H1 (cell line): ENCODE data around the gene ZSWIM9. TPM values are rescaled to one million over a fixed set of nuclear protein-coding genes. Genes with fewer than 3 reads are reported as not detected.
A peak's percentile ranks its signal among the peaks of the same experiment; 100 is the strongest.

Experiments used
- CTCF ChIA-PET: fragments of 300-600 bp; sonication (Branson Sonifier 250); formaldehyde crosslinking; loops from one replicate; lab custom pipeline; 2021; ENCODE audit not compliant: partially characterized antibody; lab: Charles Lee
- POLR2A ChIA-PET: fragments of 300-600 bp; sonication (Branson Sonifier 250); formaldehyde crosslinking; loops from one replicate; lab custom pipeline; 2021; ENCODE audit warnings: inconsistent platforms; ENCODE audit not compliant: partially characterized antibody; lab: Charles Lee
- DNase-seq, 2 experiments: peaks; one replicate each; pipeline versions ENCODE4 v3.0.0 to v3.0.0-alpha.2; 2010 to 2022; ENCODE audit warnings: low spot score in 2 of 2, low read depth in 1 of 2, mixed read lengths in 1 of 2
- FAIRE-seq: peaks from 2 replicates; lab custom pipeline; 2011; peaks lifted over from hg19 to GRCh38; lab: Jason Lieb, UNC
- H2AFZ ChIP-seq: 2 replicates; pipeline ENCODE4 v1.8.1; 2012; ENCODE audit warnings: low read length, inconsistent platforms
- H2AK5ac ChIP-seq: 2 replicates; pipeline ENCODE4 v1.6.1; 2013; ENCODE audit warnings: low read depth, low read length
- H2BK120ac ChIP-seq: replicated peaks from 2 replicates; pipeline ENCODE3; 2013; ENCODE audit warnings: low read depth, low read length, inconsistent platforms
- H2BK12ac ChIP-seq: 2 replicates; pipeline ENCODE4 v1.6.1; 2013; ENCODE audit warnings: low read depth, low read length
- H2BK15ac ChIP-seq: 2 replicates; pipeline ENCODE4 v1.6.1; 2013; ENCODE audit warnings: low read length
- H2BK20ac ChIP-seq: 2 replicates; pipeline ENCODE4 v1.6.1; 2013; ENCODE audit warnings: low read length
- H2BK5ac ChIP-seq: 2 replicates; pipeline ENCODE4 v1.6.1; 2013; ENCODE audit warnings: low read depth, low read length
- H3K14ac ChIP-seq: 2 replicates; pipeline ENCODE4 v1.6.1; 2013; ENCODE audit warnings: inconsistent platforms; ENCODE audit not compliant: insufficient read length
- H3K18ac ChIP-seq: 2 replicates; pipeline ENCODE4 v1.6.1; 2013; ENCODE audit warnings: low read length; ENCODE audit errors: extremely low read depth
- H3K23ac ChIP-seq: 2 replicates; pipeline ENCODE4 v1.6.1; 2013; ENCODE audit warnings: inconsistent platforms; ENCODE audit not compliant: insufficient read length
- H3K23me2 ChIP-seq: 2 replicates; pipeline ENCODE4 v1.6.1; 2013; ENCODE audit warnings: low read depth, low read length
- H3K27ac ChIP-seq: 2 replicates; pipeline ENCODE4 v1.6.1; 2011; ENCODE audit warnings: low read depth, low read length, inconsistent platforms
- H3K27me3 ChIP-seq, 4 experiments: replicated peaks in 1 of 4; 1 replicate in 1 of 4; 2 replicates in 3 of 4; pipeline versions ENCODE4 v1.6.1 to v1.8.1; 2011 to 2013; ENCODE audit warnings: low read length in 3 of 4, mild to moderate bottlenecking in 3 of 4, inconsistent platforms in 2 of 4, mixed read lengths in 2 of 4, moderate library complexity in 1 of 4; ENCODE audit not compliant: control insufficient read depth in 3 of 4, insufficient read depth in 3 of 4; ENCODE audit errors: extremely low read depth in 1 of 4
- H3K36me3 ChIP-seq, 4 experiments: 2 replicates each; pipeline versions ENCODE4 v1.6.1 to v1.8.1; 2011 to 2013; ENCODE audit warnings: mild to moderate bottlenecking in 4 of 4, low read length in 3 of 4, moderate library complexity in 2 of 4, control low read depth in 1 of 4, inconsistent platforms in 1 of 4; ENCODE audit not compliant: insufficient read depth in 4 of 4, control insufficient read depth in 2 of 4
- H3K4ac ChIP-seq: replicated peaks from 2 replicates; pipeline ENCODE3; 2013; ENCODE audit warnings: low read length, low read depth, mixed read lengths, inconsistent platforms; ENCODE audit not compliant: insufficient read length
- H3K4me1 ChIP-seq, 4 experiments: replicated peaks in 1 of 4; 1 replicate in 1 of 4; 2 replicates in 3 of 4; pipeline versions ENCODE4 v1.6.1 to v1.8.1; 2011 to 2013; ENCODE audit warnings: low read length in 3 of 4, inconsistent platforms in 2 of 4, mixed read lengths in 1 of 4; ENCODE audit not compliant: insufficient read depth in 4 of 4, control insufficient read depth in 3 of 4
- H3K4me2 ChIP-seq, 2 experiments: 2 replicates each; pipeline versions ENCODE4 v1.6.1 to v1.8.1; 2011 to 2013; ENCODE audit warnings: low read depth in 2 of 2, low read length in 2 of 2, control low read depth in 1 of 2, inconsistent platforms in 1 of 2, mild to moderate bottlenecking in 1 of 2; ENCODE audit not compliant: insufficient read depth in 1 of 2
- H3K4me3 ChIP-seq, 4 experiments: fragments of 200-600, 300-600 bp in 1 of 4; sonication (generic), shearing (Covaris generic), sonication (Bioruptor Twin) in 1 of 4; 2 replicates each; pipeline versions ENCODE4 v1.5.1 to v1.8.1; 2011 to 2016; ENCODE audit warnings: low read length in 4 of 4, low read depth in 3 of 4, control low read depth in 2 of 4, inconsistent platforms in 2 of 4, mild to moderate bottlenecking in 2 of 4, mixed read lengths in 1 of 4, moderate library complexity in 1 of 4; ENCODE audit not compliant: insufficient read depth in 2 of 4; ENCODE audit errors: extremely low read depth in 1 of 4
- H3K56ac ChIP-seq: replicated peaks from 2 replicates; pipeline ENCODE3; 2013; ENCODE audit warnings: low read depth, mild to moderate bottlenecking, mixed read lengths, low read length, inconsistent platforms; ENCODE audit not compliant: insufficient read length
- H3K79me1 ChIP-seq: 2 replicates; pipeline ENCODE4 v1.6.1; 2013; ENCODE audit warnings: low read depth, low read length, control low read depth
- H3K79me2 ChIP-seq, 2 experiments: 2 replicates each; pipeline versions ENCODE4 v1.6.1 to v1.8.1; 2012 to 2013; ENCODE audit warnings: low read length in 2 of 2, mild to moderate bottlenecking in 2 of 2, inconsistent platforms in 1 of 2; ENCODE audit not compliant: insufficient read depth in 2 of 2, control insufficient read depth in 1 of 2
- H3K9ac ChIP-seq, 4 experiments: replicated peaks in 1 of 4; 1 replicate in 1 of 4; 2 replicates in 3 of 4; pipeline versions ENCODE4 v1.6.1 to v1.8.1; 2011 to 2013; ENCODE audit warnings: low read depth in 3 of 4, low read length in 3 of 4, control low read depth in 2 of 4, mild to moderate bottlenecking in 2 of 4, moderate library complexity in 2 of 4, inconsistent platforms in 1 of 4; ENCODE audit errors: extremely low read depth in 1 of 4
- H3K9me3 ChIP-seq, 2 experiments: 2 replicates each; pipeline versions ENCODE4 v1.6.1 to v1.8.1; 2012 to 2013; ENCODE audit warnings: mild to moderate bottlenecking in 2 of 2, moderate library complexity in 2 of 2, control low read depth in 1 of 2, inconsistent platforms in 1 of 2, low read depth in 1 of 2, low read length in 1 of 2, mixed read lengths in 1 of 2; ENCODE audit not compliant: insufficient read depth in 2 of 2
- H4K20me1 ChIP-seq, 2 experiments: replicated peaks in 1 of 2; 2 replicates each; pipeline versions ENCODE3 to v1.8.1; 2011 to 2013; ENCODE audit warnings: inconsistent platforms in 2 of 2, low read length in 2 of 2, mild to moderate bottlenecking in 1 of 2; ENCODE audit not compliant: insufficient read depth in 2 of 2, control insufficient read depth in 1 of 2
- H4K5ac ChIP-seq: 2 replicates; pipeline ENCODE4 v1.6.1; 2013; ENCODE audit warnings: low read length, low read depth, mixed read lengths, inconsistent platforms; ENCODE audit not compliant: insufficient read length
- H4K8ac ChIP-seq: 2 replicates; pipeline ENCODE4 v1.8.0; 2013; ENCODE audit warnings: mild to moderate bottlenecking, moderate library complexity, low read length, inconsistent platforms; ENCODE audit not compliant: insufficient read depth; ENCODE audit errors: extremely low read depth
- H4K91ac ChIP-seq: replicated peaks from 2 replicates; pipeline ENCODE3; 2013; ENCODE audit warnings: low read length, mixed read lengths, inconsistent platforms; ENCODE audit not compliant: insufficient read length
- CTCF ChIP-seq, 3 experiments: IDR thresholded peaks; 1 replicate in 2 of 3; 2 replicates in 1 of 3; pipeline versions ENCODE4 v1.5.1 to v1.6.1; 2011; ENCODE audit warnings: low read length in 3 of 3, mild to moderate bottlenecking in 3 of 3, inconsistent platforms in 2 of 3, low read depth in 1 of 3, moderate library complexity in 1 of 3; ENCODE audit not compliant: insufficient read depth in 1 of 3; ENCODE audit errors: control extremely low read depth in 1 of 3
- RAD21 ChIP-seq, 2 experiments: IDR thresholded peaks in 1 of 2; conservative IDR thresholded peaks in 1 of 2; 2 replicates each; pipeline ENCODE4 v1.6.1; 2011; ENCODE audit warnings: low read depth in 2 of 2, low read length in 2 of 2, improper control_type of control experiment in 1 of 2, inconsistent platforms in 1 of 2, mild to moderate bottlenecking in 1 of 2, moderate library complexity in 1 of 2
- SIX5 ChIP-seq: IDR thresholded peaks from 2 replicates; pipeline ENCODE4 v1.6.1; 2011; ENCODE audit warnings: mild to moderate bottlenecking, low read depth, low read length
- WGBS, 2 experiments: shearing (Covaris generic) in 1 of 2; methylation state at CpG; one replicate each; pipeline versions ENCODE4 v1.1.6 to v1.1.7; 2013 to 2015; ENCODE audit warnings: low lambda C conversion rate in 2 of 2, mixed read lengths in 2 of 2, inconsistent platforms in 1 of 2, low coverage in 1 of 2, missing lambda C conversion rate in 1 of 2; ENCODE audit not compliant: insufficient replicate concordance in 2 of 2, insufficient coverage in 1 of 2, insufficient read length in 1 of 2; ENCODE audit errors: extremely low coverage in 1 of 2, missing lambda C conversion rate in 1 of 2; 5-methylcytosine and 5-hydroxymethylcytosine counted together
- polyA plus RNA-seq, 7 experiments: library from polyadenylated mRNA; depleted of rRNA in 3 of 7; stranded (reverse) in 5 of 7; unstranded in 2 of 7; fragments of >200 nt in 5 of 7; fragments of 200-250 nt in 2 of 7; gene quantifications; 1 replicate in 5 of 7; 2 replicates in 1 of 7; 4 replicates in 1 of 7; pipeline versions ENCODE4 v1.2.1 to v1.2.3, GENCODE V29; 2011 to 2013; ENCODE audit warnings: missing spikeins in 2 of 7, mixed read lengths in 2 of 7
- total RNA-seq: library from RNA; stranded (reverse); fragmentation: NEBNext Ultra II Directional; extraction: Animal tissue kit (Norgen Biotek cat#: 25700); gene quantifications from 2 replicates; pipeline ENCODE4 v1.2.1, GENCODE V29; 2021

The ZSWIM9 gene
- total and polyA plus RNA-seq, 2 of the 8 experiments (the other 6 are each of a cell fraction or from before 2014, with no cell fraction given) = 1.5 to 10.4 TPM

DNA sequence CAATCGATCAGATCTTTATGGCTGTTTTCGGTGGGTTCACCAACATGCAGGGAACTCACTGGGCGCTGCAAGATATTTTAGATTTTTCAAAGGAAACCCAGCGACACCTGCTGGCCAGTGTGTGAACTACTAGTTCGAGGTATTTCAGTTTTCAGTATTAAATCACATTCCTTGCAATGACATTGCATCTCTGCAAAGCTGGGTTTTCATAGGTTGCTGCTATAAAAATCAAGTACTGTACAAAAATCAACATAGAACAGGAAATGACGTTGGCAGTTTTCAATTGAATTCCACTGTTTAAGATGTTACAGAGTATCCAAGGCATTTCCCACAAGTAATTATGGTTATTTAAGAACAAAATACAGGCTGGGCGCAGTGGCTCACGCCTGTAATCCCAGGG, 17.9 kb upstream of the ZSWIM9 start:
- no peak overlapping the region for H3K14ac ChIP-seq
- H3K23ac ChIP-seq = no peak overlapping the region
- no peak overlapping the region for H2BK12ac ChIP-seq
- no peak overlapping the region for H2AK5ac ChIP-seq
- no peak overlapping the region for H3K27ac ChIP-seq
- no peaks in the 10 kb centered on the region for H3K79me1 ChIP-seq
- H2BK15ac ChIP-seq = no peak overlapping the region
- H3K36me3 ChIP-seq = peaks cover 10 to 41% (median 30%) of the 10 kb centered on the region in 4 experiments; a peak in 7 of 8 replicates
- no peak overlapping the region for H3K9ac ChIP-seq
- H3K4me3 ChIP-seq = no peak overlapping the region
- H3K23me2 ChIP-seq = peaks cover 2% of the 10 kb centered on the region; the same call in 1 of the 2 replicates
- H3K27me3 ChIP-seq = no peaks in the 10 kb centered on the region; a peak in 1 of 7 replicates
- ChIA-PET POLR2A (interaction anchor here (0.6 kb wide), 1 partner anchor 8 kb away, joined by 3 read pairs; no protein-coding TSS in a partner anchor), CTCF (interaction anchor here (0.6 to 7.7 kb wide), 24 partner anchors 10 to 243 kb away, joined by 3 to 65 read pairs (median 4); no protein-coding TSS in a partner anchor)
- FAIRE-seq (peak; percentile 85), DNase-seq (peak in 1 of 2 experiments; percentile 81)
- H3K18ac ChIP-seq = no peak overlapping the region
- H2BK20ac ChIP-seq = no peak overlapping the region
- H4K20me1 ChIP-seq = peaks cover 0 to 4% of the 10 kb centered on the region in 2 experiments
- H3K56ac ChIP-seq = no peak overlapping the region
- H3K4ac ChIP-seq = no peak overlapping the region
- 51% methylated on average over 8 of the region's 8 CpGs; no CpG with 5 or more reads in 1 of the 2 experiments for WGBS, 2 experiments
- H2BK120ac ChIP-seq = no peak overlapping the region
- TF ChIP-seq CTCF (IDR thresholded peaks at IDR 0.05; ENCODE audit: control extremely low read depth in 1 of 3, insufficient read depth in 1 of 3, low read depth in 1 of 3, low read length in 3 of 3) = peak in 2 of 3 experiments; percentile 72 to 73; a peak in 3 of 4 replicates
- TF ChIP-seq RAD21 (IDR thresholded peaks at IDR 0.05 in 1 of 2, conservative IDR thresholded peaks at IDR 0.05 in 1 of 2; ENCODE audit: low read depth in 2 of 2, low read length in 2 of 2) = peak; percentile 69 to 74
- TF ChIP-seq SIX5 = no peak
- H4K5ac ChIP-seq = no peak overlapping the region
- no peak overlapping the region for H4K8ac ChIP-seq
- no peak overlapping the region for H2AFZ ChIP-seq
- H3K9me3 ChIP-seq = no peaks in the 10 kb centered on the region
- H4K91ac ChIP-seq = no peak overlapping the region
- H3K79me2 ChIP-seq = no peaks in the 10 kb centered on the region
- no peaks in the 10 kb centered on the region for H3K4me1 ChIP-seq
- no peak overlapping the region for H3K4me2 ChIP-seq
- no peak overlapping the region for H2BK5ac ChIP-seq
